Measurements from ENCODE around the gene STK38L.

DNA sequence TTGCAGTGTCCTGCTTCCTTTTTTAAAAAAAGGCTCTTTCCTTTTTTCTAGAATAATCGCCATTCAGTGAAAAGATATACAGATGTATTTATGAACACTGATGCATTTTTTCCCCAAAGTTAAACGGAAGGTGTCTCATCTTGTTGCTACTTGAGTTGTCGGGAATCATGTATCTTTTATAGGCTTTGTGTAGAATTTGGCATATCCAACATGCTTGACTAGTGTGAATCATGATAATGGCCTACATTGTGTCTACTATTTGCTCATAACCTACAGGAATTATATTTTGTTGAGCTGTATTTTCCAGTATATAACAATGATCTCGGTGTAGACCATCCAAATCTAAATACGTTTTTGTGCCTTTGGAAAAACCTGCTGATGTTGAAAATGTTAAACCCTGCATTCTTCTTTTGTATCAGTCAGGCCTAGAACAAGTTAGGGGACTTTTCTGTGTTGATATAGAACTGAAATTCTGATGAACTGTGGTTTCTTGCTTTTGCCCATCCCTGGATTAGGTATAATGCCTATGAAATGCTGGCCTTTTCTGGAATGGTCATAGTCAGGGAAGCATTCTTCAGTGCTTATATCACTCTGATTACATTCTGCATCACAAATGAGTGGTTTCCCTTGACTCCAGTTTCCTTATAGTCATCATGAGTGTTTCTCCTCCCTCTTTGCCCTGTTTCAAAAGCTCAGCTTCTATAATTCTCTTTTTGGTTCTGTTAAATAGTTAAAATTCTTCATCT is 99.3 kb downstream of the STK38L start:
- no peak for TF ChIP-seq POLR2A (IDR thresholded peaks at IDR 0.05)
- TF ChIP-seq, protein P1, sequence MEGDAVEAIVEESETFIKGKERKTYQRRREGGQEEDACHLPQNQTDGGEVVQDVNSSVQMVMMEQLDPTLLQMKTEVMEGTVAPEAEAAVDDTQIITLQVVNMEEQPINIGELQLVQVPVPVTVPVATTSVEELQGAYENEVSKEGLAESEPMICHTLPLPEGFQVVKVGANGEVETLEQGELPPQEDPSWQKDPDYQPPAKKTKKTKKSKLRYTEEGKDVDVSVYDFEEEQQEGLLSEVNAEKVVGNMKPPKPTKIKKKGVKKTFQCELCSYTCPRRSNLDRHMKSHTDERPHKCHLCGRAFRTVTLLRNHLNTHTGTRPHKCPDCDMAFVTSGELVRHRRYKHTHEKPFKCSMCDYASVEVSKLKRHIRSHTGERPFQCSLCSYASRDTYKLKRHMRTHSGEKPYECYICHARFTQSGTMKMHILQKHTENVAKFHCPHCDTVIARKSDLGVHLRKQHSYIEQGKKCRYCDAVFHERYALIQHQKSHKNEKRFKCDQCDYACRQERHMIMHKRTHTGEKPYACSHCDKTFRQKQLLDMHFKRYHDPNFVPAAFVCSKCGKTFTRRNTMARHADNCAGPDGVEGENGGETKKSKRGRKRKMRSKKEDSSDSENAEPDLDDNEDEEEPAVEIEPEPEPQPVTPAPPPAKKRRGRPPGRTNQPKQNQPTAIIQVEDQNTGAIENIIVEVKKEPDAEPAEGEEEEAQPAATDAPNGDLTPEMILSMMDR (IDR thresholded peaks at IDR 0.05): no peak
